Adrenal gland (tissue), 5 donors: ENCODE results near the gene ZNF322.

Experiments used
- POLR2A ChIP-seq, 2 donors: fragments of 450-650 bp; IDR thresholded peaks; one replicate each; pipeline ENCODE4 v1.6.1; 2017; ENCODE audit warnings: antibody characterized with exemption in 2 of 2, mild to moderate bottlenecking in 2 of 2, moderate library complexity in 1 of 2
- TF ChIP-seq, protein P1 (sequence below), 6 experiments: fragments of 450-650 bp in 4 of 6; fragments of 200-600 bp in 2 of 6; sonication (generic) in 1 of 6; IDR thresholded peaks; 1 replicate in 5 of 6; 2 replicates in 1 of 6; pipeline versions ENCODE4 v1.5.1 to v1.8.0; 2016 to 2021; ENCODE audit warnings: antibody characterized with exemption in 6 of 6, mild to moderate bottlenecking in 2 of 6, moderate library complexity in 1 of 6
- donor health status: DM: no; HTN: no; CAD: no.

DNA sequence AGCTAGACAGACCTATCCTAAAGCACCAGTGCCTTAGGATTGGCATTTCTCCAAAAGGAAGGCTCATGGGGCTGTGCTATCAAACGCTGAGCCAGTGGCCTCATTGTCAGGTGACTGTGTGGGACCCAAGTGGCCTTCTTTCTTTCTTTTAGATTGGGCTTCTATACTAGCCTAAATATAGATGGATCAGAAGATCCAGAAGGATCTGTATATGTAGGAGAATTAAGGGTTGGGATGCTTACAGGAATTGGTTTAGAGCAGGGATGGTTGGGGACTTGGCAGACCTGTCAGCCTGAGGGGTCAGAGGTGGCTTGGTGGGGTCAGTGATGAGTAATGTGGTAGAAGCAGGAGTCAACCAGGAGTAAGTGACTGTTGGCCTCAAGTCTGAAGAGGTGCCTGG lies 47.9 kb downstream of the ZNF322 start:
- TF ChIP-seq, protein P1, sequence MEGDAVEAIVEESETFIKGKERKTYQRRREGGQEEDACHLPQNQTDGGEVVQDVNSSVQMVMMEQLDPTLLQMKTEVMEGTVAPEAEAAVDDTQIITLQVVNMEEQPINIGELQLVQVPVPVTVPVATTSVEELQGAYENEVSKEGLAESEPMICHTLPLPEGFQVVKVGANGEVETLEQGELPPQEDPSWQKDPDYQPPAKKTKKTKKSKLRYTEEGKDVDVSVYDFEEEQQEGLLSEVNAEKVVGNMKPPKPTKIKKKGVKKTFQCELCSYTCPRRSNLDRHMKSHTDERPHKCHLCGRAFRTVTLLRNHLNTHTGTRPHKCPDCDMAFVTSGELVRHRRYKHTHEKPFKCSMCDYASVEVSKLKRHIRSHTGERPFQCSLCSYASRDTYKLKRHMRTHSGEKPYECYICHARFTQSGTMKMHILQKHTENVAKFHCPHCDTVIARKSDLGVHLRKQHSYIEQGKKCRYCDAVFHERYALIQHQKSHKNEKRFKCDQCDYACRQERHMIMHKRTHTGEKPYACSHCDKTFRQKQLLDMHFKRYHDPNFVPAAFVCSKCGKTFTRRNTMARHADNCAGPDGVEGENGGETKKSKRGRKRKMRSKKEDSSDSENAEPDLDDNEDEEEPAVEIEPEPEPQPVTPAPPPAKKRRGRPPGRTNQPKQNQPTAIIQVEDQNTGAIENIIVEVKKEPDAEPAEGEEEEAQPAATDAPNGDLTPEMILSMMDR (IDR thresholded peaks at IDR 0.05), result no peak
- no peak for TF ChIP-seq POLR2A (IDR thresholded peaks at IDR 0.05)
